Measurements from ENCODE around the gene S1PR2.

DNA sequence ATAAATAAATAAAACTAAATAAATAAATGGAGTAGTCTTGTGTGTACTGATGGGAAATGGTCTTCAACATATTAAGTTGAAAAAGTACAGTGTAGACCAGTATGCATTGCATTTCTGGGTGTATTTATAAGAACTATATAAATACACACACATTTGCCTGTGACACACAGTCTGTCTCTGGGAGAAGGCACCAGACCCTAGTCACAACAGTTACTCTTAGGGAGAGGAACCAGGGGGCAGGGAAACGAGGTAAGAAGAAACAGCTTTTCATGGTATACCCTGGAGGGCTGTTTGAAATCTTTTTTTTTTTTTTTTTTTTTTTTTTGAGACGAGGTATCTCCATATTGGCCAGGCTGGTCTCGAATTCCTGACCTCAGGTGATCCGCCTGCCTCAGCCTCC, 2.8 kb upstream of the S1PR2 start:
- TF ChIP-seq, protein P1, sequence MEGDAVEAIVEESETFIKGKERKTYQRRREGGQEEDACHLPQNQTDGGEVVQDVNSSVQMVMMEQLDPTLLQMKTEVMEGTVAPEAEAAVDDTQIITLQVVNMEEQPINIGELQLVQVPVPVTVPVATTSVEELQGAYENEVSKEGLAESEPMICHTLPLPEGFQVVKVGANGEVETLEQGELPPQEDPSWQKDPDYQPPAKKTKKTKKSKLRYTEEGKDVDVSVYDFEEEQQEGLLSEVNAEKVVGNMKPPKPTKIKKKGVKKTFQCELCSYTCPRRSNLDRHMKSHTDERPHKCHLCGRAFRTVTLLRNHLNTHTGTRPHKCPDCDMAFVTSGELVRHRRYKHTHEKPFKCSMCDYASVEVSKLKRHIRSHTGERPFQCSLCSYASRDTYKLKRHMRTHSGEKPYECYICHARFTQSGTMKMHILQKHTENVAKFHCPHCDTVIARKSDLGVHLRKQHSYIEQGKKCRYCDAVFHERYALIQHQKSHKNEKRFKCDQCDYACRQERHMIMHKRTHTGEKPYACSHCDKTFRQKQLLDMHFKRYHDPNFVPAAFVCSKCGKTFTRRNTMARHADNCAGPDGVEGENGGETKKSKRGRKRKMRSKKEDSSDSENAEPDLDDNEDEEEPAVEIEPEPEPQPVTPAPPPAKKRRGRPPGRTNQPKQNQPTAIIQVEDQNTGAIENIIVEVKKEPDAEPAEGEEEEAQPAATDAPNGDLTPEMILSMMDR (IDR thresholded peaks at IDR 0.05): no peak
- TF ChIP-seq POLR2A (IDR thresholded peaks at IDR 0.05): no peak

All from ovary (tissue), 3 donors.